SK-N-SH (cell line): ENCODE results near the gene FYN. TPM values are rescaled to one million over a fixed set of nuclear protein-coding genes. Genes with fewer than 3 reads are reported as not detected.

Experiments used
- CTCF ChIA-PET: fragments of 300-600, 350-600 bp; formaldehyde crosslinking; extraction: SDS; loops from one replicate; lab custom pipeline; 2021; lab: Yijun Ruan, JAX
- POLR2A ChIA-PET: fragments of 350-600 bp; sonication (Branson Sonifier 250); formaldehyde crosslinking; extraction: SDS; loops from one replicate; lab custom pipeline; 2020; ENCODE audit warnings: antibody characterized with exemption, inconsistent platforms; lab: Yijun Ruan, JAX
- DNase-seq: peaks from one replicate; pipeline ENCODE4 v3.0.0; 2012
- H2AFZ ChIP-seq: fragments of 200-600 bp; sonication (generic); 2 replicates; pipeline ENCODE4 v1.8.1; 2016; ENCODE audit warnings: antibody characterized with exemption, mild to moderate bottlenecking, low read depth
- H3F3A ChIP-seq: fragments of 200-600 bp; sonication (generic); replicated peaks from 2 replicates; pipeline ENCODE3; 2016; ENCODE audit warnings: antibody characterized with exemption, mild to moderate bottlenecking; ENCODE audit not compliant: insufficient read depth
- H3K27ac ChIP-seq, 2 experiments: fragments of 200-500 bp in 1 of 2; fragments of 200-600 bp in 1 of 2; sonication (Bioruptor generic) in 1 of 2; sonication (generic), shearing (Covaris generic) in 1 of 2; 2 replicates each; pipeline versions ENCODE4 v1.5.1 to v1.6.1; 2014 to 2016; ENCODE audit warnings: low read depth in 2 of 2, inconsistent platforms in 1 of 2, low read length in 1 of 2, mild to moderate bottlenecking in 1 of 2, mixed read lengths in 1 of 2
- H3K27me3 ChIP-seq: fragments of 200-600 bp; sonication (generic), shearing (Covaris generic); 2 replicates; pipeline ENCODE4 v1.6.1; 2016; ENCODE audit warnings: mixed run types; ENCODE audit not compliant: insufficient read depth
- H3K36me3 ChIP-seq, 2 experiments: fragments of 200-500 bp in 1 of 2; fragments of 200-600 bp in 1 of 2; sonication (Bioruptor generic) in 1 of 2; sonication (generic) in 1 of 2; replicated peaks in 1 of 2; 2 replicates each; pipeline versions ENCODE3 to v1.5.1; 2014 to 2016; ENCODE audit warnings: low read length in 1 of 2, mild to moderate bottlenecking in 1 of 2; ENCODE audit not compliant: insufficient read depth in 2 of 2, control insufficient read depth in 1 of 2
- H3K4me1 ChIP-seq, 2 experiments: fragments of 200-500 bp in 1 of 2; fragments of 200-600 bp in 1 of 2; sonication (Bioruptor generic) in 1 of 2; sonication (generic), shearing (Covaris generic) in 1 of 2; 2 replicates each; pipeline versions ENCODE4 v1.5.1 to v1.6.1; 2014 to 2016; ENCODE audit warnings: low read depth in 1 of 2, low read length in 1 of 2, mixed run types in 1 of 2; ENCODE audit not compliant: insufficient read depth in 2 of 2, control insufficient read depth in 1 of 2
- H3K4me2 ChIP-seq: fragments of 200-600 bp; sonication (generic), shearing (Covaris generic); 2 replicates; pipeline ENCODE4 v1.6.1; 2017; ENCODE audit warnings: mixed run types
- H3K4me3 ChIP-seq, 2 experiments: fragments of 200-500 bp in 1 of 2; fragments of 200-600 bp in 1 of 2; sonication (Bioruptor generic) in 1 of 2; sonication (generic), shearing (Covaris generic) in 1 of 2; 2 replicates each; pipeline versions ENCODE4 v1.5.1 to v1.8.1; 2014 to 2016; ENCODE audit warnings: low read depth in 2 of 2, inconsistent platforms in 1 of 2, low read length in 1 of 2, mild to moderate bottlenecking in 1 of 2, mixed read lengths in 1 of 2, moderate library complexity in 1 of 2
- H3K79me2 ChIP-seq: fragments of 200-600 bp; sonication (generic); 2 replicates; pipeline ENCODE4 v1.8.1; 2017; ENCODE audit warnings: mild to moderate bottlenecking; ENCODE audit not compliant: insufficient read depth
- H3K9ac ChIP-seq: fragments of 200-600 bp; sonication (generic); 2 replicates; pipeline ENCODE4 v1.6.1; 2017; ENCODE audit warnings: mixed run types
- H3K9me2 ChIP-seq: fragments of 200-600 bp; sonication (generic); 2 replicates; pipeline ENCODE4 v1.6.1; 2017; ENCODE audit warnings: mixed run types
- H3K9me3 ChIP-seq: fragments of 200-600 bp; sonication (generic); 2 replicates; pipeline ENCODE4 v1.6.1; 2017; ENCODE audit warnings: mixed run types, mild to moderate bottlenecking, moderate library complexity
- H4K20me1 ChIP-seq: fragments of 200-600 bp; sonication (generic); 2 replicates; pipeline ENCODE4 v1.6.1; 2017; ENCODE audit warnings: mild to moderate bottlenecking, mixed run types; ENCODE audit not compliant: insufficient read depth
- CHD2 ChIP-seq: fragments of 150-350 bp; IDR thresholded peaks from 2 replicates; pipeline ENCODE4 v1.6.1; 2018; ENCODE audit warnings: low read length; ENCODE audit not compliant: partially characterized antibody
- ELF1 ChIP-seq: IDR thresholded peaks from 2 replicates; pipeline ENCODE4 v1.4.0; 2012
- EP300 ChIP-seq, 2 experiments: IDR thresholded peaks; 2 replicates each; pipeline versions ENCODE4 v1.4.0 to v1.6.1; 2012; ENCODE audit warnings: borderline replicate concordance in 1 of 2, low read depth in 1 of 2, low read length in 1 of 2
- FOSL2 ChIP-seq: IDR thresholded peaks from 2 replicates; pipeline ENCODE4 v1.4.0; 2012; ENCODE audit warnings: low read depth, mild to moderate bottlenecking, moderate library complexity, borderline replicate concordance
- FOXM1 ChIP-seq: IDR thresholded peaks from 2 replicates; pipeline ENCODE4 v1.4.0; 2012; ENCODE audit warnings: low read depth, mild to moderate bottlenecking
- GATA2 ChIP-seq: sonication (generic); formaldehyde crosslinking; IDR thresholded peaks from 2 replicates; pipeline ENCODE4 v1.5.0; 2020; ENCODE audit warnings: mild to moderate bottlenecking, missing genetic modification reagents
- JUND ChIP-seq: IDR thresholded peaks from 2 replicates; pipeline ENCODE4 v1.4.0; 2012
- MXI1 ChIP-seq: IDR thresholded peaks from 2 replicates; pipeline ENCODE4 v1.6.1; 2012; ENCODE audit warnings: mild to moderate bottlenecking, low read depth, low read length, improper control_type of control experiment
- NFIC ChIP-seq: IDR thresholded peaks from 2 replicates; pipeline ENCODE4 v1.4.0; 2012; ENCODE audit warnings: borderline replicate concordance
- PBX3 ChIP-seq: IDR thresholded peaks from 2 replicates; pipeline ENCODE4; 2012
- RAD21 ChIP-seq: IDR thresholded peaks from 2 replicates; pipeline ENCODE4 v1.6.1; 2012; ENCODE audit warnings: mild to moderate bottlenecking, low read length
- RCOR1 ChIP-seq: fragments of 150-350 bp; IDR thresholded peaks from 2 replicates; pipeline ENCODE4 v1.6.1; 2017; ENCODE audit warnings: antibody characterized with exemption, low read length
- RFX5 ChIP-seq: IDR thresholded peaks from 2 replicates; pipeline ENCODE4 v1.6.1; 2012; ENCODE audit warnings: mild to moderate bottlenecking, improper control_type of control experiment, low read length
- SIN3A ChIP-seq: IDR thresholded peaks from 2 replicates; pipeline ENCODE4 v1.6.1; 2012; ENCODE audit warnings: low read depth, mild to moderate bottlenecking, low read length, moderate library complexity, borderline replicate concordance
- SMC3 ChIP-seq: IDR thresholded peaks from 2 replicates; pipeline ENCODE4 v1.6.1; 2012; ENCODE audit warnings: low read depth, low read length, improper control_type of control experiment
- TAF1 ChIP-seq: IDR thresholded peaks from 2 replicates; pipeline ENCODE4 v1.6.1; 2012; ENCODE audit warnings: low read depth, mild to moderate bottlenecking, low read length, moderate library complexity, borderline replicate concordance
- TEAD4 ChIP-seq: IDR thresholded peaks from 2 replicates; pipeline ENCODE4 v1.4.0; 2012; ENCODE audit warnings: mild to moderate bottlenecking, borderline replicate concordance; ENCODE audit not compliant: insufficient read depth
- USF1 ChIP-seq: IDR thresholded peaks from 2 replicates; pipeline ENCODE4 v1.4.0; 2012; ENCODE audit warnings: low read depth, borderline replicate concordance
- USF2 ChIP-seq: fragments of 150-350 bp; IDR thresholded peaks from 2 replicates; pipeline ENCODE4 v1.6.1; 2017; ENCODE audit warnings: antibody characterized with exemption, low read length, low read depth, borderline replicate concordance
- ZBTB33 ChIP-seq: IDR thresholded peaks from 2 replicates; pipeline ENCODE4 v1.4.0; 2012; ENCODE audit warnings: low read depth, borderline replicate concordance
- WGBS: methylation state at CpG from one replicate; pipeline ENCODE4 v1.1.6; 2017; ENCODE audit warnings: low lambda C conversion rate; 5-methylcytosine and 5-hydroxymethylcytosine counted together
- polyA plus RNA-seq, 3 experiments: library from polyadenylated mRNA; depleted of rRNA; stranded (reverse); fragments of >200 nt; gene quantifications; 2 replicates each; pipeline ENCODE4 v1.2.3, GENCODE V29; 2012
- TF ChIP-seq, protein P1 (sequence below): IDR thresholded peaks from 2 replicates; pipeline ENCODE4 v1.6.1; 2012; ENCODE audit warnings: mild to moderate bottlenecking, low read depth, low read length, moderate library complexity
- TF ChIP-seq, protein P2 (sequence below): fragments of 150-350 bp; IDR thresholded peaks from 2 replicates; pipeline ENCODE4 v1.6.1; 2016; ENCODE audit warnings: mild to moderate bottlenecking, low read depth, low read length

The FYN gene
- 26.0 and 31.0 TPM in 2 replicates for polyA plus RNA-seq (2012; rRNA removed)
- 25.4 and 25.9 TPM in 2 replicates for polyA plus RNA-seq (2012; cell fraction: cytosol; rRNA removed)
- 45.6 and 61.2 TPM in 2 replicates for polyA plus RNA-seq (2012; cell fraction: nucleus; rRNA removed)

GRCh38 chr6:111873178-111874024 lies at the start of gene FYN:
Gene FYN (minus strand): TSS chr6:111873452. CDS start chr6:111720051, 153,401 bp downstream.
- ChIA-PET POLR2A (interaction anchor here (0.6 kb wide), 2 partner anchors 112 to 135 kb away, joined by 3 read pairs; no protein-coding TSS in a partner anchor), CTCF (interaction anchor here (0.6 to 1.5 kb wide), 14 partner anchors 12 to 511 kb away, joined by 3 to 5 read pairs (median 3); no protein-coding TSS in a partner anchor)
- H3K79me2 ChIP-seq: peaks cover 38% of the 10 kb centered on the region
- peak within 1 kb of the TSS; percentile 76 for H3K9ac ChIP-seq
- H3K9me2 ChIP-seq: no peaks in the 10 kb centered on the region
- no peaks in the 10 kb centered on the region for H3K36me3 ChIP-seq
- peaks cover 0 to 15% of the 10 kb centered on the region in 2 experiments; a peak in 2 of 4 replicates for H3K4me1 ChIP-seq
- WGBS: 1% methylated on average over 40 of the region's 75 CpGs
- H3K4me3 ChIP-seq: peak within 1 kb of the TSS; percentile 93 to 96
- H3K27me3 ChIP-seq: no peaks in the 10 kb centered on the region
- peak within 1 kb of the TSS; percentile 93 for H3K4me2 ChIP-seq
- H4K20me1 ChIP-seq: no peaks in the 10 kb centered on the region; the same call in 1 of the 2 replicates
- H3F3A ChIP-seq: no peaks in the 10 kb centered on the region
- peak within 1 kb of the TSS; percentile 92 for H2AFZ ChIP-seq
- peak within 1 kb of the TSS; percentile 74 to 80 for H3K27ac ChIP-seq
- no peaks in the 10 kb centered on the region for H3K9me3 ChIP-seq
- peak; percentile 99 for DNase-seq
- TF ChIP-seq RAD21: peak; percentile 27
- TF ChIP-seq GATA2 (CRISPR knock-in tag): no peak
- TF ChIP-seq FOSL2: no peak
- TF ChIP-seq PBX3: peak; percentile 99
- peak; percentile 56 for TF ChIP-seq TAF1
- no peak for TF ChIP-seq EP300 (IDR thresholded peaks at IDR 0.05; ENCODE audit: borderline replicate concordance in 1 of 2, low read depth in 1 of 2, low read length in 1 of 2)
- TF ChIP-seq CHD2: peak; percentile 84
- no peak for TF ChIP-seq USF1
- TF ChIP-seq SMC3: no peak
- TF ChIP-seq RCOR1: no peak
- TF ChIP-seq FOXM1: no peak
- TF ChIP-seq TEAD4: no peak
- no peak for TF ChIP-seq NFIC
- TF ChIP-seq, protein P1, sequence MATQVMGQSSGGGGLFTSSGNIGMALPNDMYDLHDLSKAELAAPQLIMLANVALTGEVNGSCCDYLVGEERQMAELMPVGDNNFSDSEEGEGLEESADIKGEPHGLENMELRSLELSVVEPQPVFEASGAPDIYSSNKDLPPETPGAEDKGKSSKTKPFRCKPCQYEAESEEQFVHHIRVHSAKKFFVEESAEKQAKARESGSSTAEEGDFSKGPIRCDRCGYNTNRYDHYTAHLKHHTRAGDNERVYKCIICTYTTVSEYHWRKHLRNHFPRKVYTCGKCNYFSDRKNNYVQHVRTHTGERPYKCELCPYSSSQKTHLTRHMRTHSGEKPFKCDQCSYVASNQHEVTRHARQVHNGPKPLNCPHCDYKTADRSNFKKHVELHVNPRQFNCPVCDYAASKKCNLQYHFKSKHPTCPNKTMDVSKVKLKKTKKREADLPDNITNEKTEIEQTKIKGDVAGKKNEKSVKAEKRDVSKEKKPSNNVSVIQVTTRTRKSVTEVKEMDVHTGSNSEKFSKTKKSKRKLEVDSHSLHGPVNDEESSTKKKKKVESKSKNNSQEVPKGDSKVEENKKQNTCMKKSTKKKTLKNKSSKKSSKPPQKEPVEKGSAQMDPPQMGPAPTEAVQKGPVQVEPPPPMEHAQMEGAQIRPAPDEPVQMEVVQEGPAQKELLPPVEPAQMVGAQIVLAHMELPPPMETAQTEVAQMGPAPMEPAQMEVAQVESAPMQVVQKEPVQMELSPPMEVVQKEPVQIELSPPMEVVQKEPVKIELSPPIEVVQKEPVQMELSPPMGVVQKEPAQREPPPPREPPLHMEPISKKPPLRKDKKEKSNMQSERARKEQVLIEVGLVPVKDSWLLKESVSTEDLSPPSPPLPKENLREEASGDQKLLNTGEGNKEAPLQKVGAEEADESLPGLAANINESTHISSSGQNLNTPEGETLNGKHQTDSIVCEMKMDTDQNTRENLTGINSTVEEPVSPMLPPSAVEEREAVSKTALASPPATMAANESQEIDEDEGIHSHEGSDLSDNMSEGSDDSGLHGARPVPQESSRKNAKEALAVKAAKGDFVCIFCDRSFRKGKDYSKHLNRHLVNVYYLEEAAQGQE: no peak
- TF ChIP-seq USF2: no peak
- TF ChIP-seq MXI1: peak; percentile 80
- TF ChIP-seq, protein P2, sequence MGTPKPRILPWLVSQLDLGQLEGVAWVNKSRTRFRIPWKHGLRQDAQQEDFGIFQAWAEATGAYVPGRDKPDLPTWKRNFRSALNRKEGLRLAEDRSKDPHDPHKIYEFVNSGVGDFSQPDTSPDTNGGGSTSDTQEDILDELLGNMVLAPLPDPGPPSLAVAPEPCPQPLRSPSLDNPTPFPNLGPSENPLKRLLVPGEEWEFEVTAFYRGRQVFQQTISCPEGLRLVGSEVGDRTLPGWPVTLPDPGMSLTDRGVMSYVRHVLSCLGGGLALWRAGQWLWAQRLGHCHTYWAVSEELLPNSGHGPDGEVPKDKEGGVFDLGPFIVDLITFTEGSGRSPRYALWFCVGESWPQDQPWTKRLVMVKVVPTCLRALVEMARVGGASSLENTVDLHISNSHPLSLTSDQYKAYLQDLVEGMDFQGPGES: peak; percentile 82
- TF ChIP-seq SIN3A: peak; percentile 87
- TF ChIP-seq ZBTB33: no peak
- no peak for TF ChIP-seq JUND
- no peak for TF ChIP-seq ELF1
- no peak for TF ChIP-seq RFX5
